Retina (tissue), 1 donor: ENCODE measurements around the gene ZNF428.
"Not testable (repeated sequence)": the region's sequence is repeated elsewhere in the genome, so short reads cannot be mapped to it uniquely, and the experiment has no call there.

Experiments
- DNase-seq: peaks from one replicate; pipeline ENCODE4 v3.0.0-alpha.2; 2016

Gene ZNF428

DNA sequence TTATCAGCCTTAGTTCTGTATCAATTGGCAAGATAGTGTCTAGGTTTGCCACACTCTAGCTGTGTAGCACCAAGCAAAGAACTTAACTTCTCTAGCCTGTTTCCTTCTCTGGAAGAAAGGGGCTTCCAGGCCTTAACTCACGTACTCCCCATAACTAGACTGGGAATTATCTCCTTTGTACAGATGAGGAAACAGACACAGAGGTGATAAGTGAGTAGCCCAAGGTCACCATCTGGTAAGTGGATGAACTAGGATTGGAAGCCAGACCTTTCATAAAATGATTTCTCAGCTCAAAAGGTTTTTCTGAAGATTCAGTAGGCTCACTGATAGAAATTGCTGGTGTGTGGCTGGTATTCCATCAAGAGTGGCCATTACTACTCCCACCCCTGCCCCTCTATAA is 3.1 kb downstream of the ZNF428 start:
- DNase-seq, result no peak

DNA sequence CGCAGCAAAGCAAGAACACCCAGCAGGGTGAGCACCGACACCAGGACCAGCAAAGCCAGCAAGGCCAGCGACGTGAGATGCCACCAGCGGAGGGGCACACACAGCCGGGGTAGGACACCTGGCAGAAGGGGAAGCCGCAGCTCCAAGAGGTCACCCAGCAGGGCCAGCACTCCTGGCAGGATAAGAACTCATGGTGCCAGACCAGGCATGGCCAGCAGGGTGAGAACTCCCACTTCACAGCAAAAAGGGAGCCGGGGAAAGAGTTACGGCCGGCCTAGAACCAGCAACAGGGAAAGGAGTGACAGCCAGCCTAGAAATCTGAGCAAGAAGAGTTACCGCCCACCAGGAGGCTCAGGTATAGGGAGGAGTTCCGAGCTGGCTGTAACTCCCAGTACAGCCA is 7.1 kb downstream of the ZNF428 start:
- no peak for DNase-seq

DNA sequence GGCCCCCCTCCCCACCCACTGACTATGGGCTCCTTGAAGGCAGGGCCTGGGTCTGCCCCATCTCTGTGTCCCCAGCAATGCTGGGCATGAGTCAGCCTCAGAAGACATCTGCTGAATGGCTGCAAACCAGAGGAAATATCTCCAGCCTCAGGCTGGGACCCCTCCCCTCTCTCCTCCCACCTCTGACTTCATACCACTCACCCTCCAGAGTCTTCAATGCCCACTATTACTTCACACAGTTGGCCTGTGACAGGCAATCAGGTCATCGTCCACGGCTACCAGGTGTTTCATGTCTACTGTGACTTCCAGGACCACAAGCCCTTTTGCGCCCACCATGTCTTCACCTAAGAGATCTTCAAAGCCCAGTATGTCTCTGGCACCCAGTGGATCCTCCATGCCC is 7.6 kb downstream of the ZNF428 start, which contains the start of gene SRRM5:
TSS of gene SRRM5 (plus strand) at position 301 of the 400 bp plus-strand sequence. CDS start at position 335, 34 bp downstream.
- DNase-seq, result no peak

DNA sequence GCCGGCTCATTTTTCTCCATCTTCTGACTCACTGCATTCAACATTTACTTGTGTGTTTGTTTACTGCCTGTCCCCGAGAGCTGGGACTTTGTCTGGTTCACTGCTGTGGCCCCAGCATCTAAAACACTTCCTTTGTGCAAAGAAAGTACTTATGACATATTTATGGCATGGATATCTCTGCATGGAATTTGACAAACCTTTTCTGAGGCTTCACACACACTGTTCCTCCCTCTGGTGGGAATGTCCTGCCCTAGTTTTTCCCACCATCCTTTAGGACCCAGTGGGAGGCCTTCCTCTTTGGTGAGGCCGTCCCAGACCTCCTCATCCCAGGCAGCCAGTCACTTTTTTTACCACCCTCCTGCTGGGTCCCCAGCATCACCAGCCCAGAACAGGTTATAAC is 8.9 kb downstream of the ZNF428 start:
- DNase-seq, result no peak

DNA sequence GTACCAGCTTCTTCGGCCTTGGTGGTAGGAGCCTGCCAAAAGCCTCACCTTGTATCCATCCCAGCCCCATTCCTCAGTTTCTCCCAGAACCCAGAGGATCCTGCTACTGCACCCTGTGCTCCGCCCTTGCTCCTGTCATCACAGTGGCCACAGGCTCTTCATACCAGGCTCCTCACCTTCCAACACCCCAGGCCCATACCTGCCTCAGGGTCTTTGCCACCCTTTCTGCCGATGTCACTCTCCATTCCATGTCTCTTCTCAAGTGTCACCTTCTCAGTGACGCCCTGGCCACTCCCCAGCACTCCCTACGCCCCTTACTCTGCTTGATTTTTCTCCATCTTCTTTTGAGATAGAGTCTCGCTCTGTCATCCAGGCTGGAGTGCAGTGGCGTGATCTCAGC is 9.6 kb downstream of the ZNF428 start:
- no peak for DNase-seq

DNA sequence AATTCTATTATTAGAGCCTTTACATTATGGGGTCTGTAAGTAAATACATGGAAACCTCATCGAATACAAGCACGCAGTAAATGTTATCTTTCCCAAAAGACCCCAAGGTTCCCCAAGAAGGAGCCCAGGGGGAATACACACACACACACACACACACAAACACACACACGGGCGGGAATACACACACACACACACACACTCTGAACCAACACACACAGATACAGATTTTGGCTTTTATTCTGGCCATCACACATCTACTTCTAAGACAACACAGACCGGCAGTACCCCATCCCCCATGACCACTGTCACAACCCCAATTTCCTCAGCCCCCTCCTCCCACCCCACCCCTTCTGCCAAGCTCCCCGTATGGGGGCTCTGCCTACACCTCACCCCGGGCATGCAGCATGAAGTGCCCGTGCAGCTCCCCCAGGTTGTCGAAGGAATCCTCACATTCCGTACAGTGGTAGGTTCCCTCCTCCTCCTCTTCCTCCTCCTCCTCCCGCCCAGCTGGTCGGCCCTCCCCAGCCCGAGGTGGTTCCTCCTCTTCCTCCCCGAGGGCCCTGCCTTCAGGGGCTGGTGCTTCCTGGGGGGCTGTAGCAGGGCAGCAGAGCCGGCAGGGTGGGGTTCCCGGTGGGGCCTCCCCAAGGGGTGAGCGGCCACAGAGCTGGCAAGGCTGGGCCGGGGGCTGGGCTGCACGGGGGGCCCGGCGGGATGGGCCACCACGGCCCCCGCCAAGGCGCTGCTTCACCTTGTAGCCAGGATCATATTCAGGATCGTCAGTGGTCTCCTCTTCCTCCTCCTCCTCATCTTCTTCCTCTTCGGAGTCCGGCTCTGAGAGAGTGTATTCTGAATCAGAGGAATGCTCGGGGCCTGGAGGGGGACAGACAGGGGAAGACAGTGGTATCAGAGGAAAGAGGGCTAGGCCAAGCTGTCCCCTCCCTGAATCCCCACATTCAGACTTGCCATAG is 11.9 kb downstream of the ZNF428 start:
- no peak for DNase-seq

DNA sequence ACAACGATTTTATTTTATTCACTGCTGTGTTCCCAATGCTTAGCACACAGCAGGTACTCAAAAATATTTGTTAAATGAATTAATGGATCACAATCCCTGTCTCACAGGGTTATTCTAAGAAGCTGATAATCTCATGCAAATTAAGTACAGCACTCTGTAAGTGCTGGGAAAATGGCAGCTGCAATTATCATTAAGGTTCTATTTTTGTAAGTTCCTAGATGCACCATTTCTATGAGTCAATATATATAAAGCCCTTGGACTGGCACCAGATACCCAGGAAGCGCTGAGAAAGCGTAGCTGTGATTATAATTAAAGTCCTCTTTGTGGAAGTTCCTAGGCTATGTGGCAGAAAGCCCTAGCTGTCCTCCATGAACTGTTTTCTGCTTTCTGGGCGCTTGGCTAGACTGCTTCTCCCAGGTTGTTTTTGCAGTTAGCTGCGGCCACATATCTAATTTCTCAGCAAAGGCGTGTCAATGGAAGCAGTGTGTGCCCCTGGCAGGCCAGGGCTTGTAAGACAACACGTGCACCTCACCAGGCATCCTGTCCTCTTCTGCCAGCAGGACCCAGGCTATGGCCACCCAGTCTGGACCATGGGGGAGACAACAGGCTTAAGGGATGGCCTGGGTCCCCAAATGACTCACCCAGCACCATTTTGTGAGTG is 12.7 kb downstream of the ZNF428 start:
- no peak for DNase-seq

DNA sequence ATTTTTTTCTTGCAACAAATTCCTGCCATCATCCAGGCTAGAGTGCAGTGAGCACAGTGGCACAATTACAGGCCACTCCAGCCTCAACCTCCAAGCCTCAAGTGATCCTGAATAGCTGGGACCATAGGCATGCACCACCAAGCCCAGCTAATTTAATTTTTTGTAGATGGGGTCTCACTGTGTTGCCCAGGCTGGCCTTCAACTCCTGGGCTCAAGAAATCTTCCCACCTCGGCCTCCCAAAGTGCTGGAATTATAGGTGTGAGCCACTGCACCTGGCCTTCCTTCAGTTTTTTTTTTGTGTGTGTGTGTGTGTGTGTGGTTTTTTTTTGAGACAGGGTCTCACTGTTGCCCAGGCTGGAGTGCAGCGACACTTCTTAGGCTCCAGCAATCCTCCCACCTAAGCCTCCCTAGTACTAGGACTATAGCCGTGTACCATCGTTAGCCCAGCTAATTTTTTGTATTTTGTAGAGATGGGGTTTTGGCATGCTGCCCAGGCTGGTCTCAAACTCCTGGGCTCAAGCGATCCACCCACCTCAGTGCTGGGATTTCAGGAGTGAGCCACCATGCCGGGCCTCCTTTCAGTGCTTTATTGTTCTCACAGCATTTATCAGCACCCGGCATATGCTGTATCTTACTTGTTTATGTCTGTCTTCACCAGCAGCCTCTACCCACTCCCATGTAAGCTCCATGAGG is 13.4 kb downstream of the ZNF428 start:
- DNase-seq, result no peak

DNA sequence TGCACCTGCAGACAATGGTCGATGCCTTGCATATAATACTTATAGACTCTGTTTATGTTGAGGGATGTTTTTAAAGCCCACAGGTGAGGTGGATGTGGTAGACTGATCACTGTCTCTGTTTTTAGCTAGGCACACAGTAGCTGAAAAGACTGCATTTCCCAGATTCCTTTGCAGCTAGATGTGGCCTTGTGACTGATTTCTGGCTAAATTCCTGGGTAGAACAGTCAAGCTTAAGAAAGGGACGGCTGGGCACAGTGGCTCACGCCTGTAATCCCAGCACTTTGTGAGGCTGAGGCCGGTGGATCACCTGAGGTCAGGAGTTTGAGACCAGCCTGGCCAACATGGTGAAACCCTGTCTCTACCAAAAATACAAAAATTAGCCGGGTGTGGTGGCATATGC is 19.1 kb downstream of the ZNF428 start:
- DNase-seq, result not testable (repeated sequence)

DNA sequence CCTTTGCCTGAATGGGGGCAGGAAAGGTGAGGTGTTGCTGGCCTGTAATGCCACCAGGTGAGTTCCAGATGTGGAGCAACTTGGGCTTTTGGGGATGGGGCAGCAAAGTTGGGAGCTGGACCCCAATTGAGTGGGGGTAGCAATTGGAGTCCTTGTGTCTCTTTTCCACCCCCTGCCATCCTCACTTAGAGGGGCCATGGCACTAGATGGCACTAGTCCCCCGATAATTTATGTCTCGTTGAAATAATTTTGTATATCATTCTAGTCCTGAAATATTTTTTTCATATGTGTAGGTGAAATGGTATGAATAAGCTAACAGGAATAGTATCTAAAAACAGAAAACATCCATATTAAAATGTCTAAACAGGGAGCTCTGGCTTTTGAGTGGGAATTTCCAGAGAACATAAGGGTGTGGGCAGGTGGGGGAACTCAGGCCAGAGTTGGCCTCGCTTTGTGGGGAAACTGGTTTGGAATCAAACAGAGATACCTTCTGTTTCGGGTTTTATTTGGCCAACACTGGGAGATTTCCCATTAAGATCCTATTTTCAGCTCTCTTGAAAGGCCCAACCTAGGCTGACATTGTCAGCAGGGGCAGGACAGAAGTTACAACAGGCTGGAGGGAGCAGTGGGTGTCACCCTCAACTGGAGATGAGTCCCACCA is 19.7 kb downstream of the ZNF428 start:
- no peak for DNase-seq

DNA sequence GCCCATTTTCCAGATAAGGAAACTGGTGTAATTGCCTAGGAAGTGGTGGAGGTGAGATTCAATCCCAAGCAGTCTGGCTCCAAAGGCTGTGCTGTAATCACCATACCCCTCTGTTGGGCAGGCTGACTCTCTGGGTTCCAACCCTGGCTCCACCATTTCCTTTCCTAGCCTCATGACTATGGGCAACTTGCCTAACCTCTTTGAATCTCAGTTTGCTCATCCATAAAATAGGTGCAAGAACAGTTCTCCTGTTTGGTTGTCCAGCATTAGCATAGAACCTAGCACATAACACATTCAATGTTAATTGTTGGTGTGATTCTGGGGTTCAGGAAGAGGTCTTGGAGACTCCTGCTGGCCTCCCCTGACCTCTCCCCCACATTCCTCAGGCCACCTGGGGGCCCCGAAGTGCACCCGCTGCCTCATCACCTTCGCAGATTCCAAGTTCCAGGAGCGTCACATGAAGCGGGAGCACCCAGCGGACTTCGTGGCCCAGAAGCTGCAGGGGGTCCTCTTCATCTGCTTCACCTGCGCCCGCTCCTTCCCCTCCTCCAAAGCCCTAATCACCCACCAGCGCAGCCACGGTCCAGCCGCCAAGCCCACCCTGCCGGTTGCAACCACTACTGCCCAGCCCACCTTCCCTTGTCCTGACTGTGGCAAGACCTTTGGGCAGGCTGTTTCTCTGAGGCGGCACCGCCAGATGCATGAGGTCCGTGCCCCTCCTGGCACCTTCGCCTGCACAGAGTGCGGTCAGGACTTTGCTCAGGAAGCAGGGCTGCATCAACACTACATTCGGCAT is 20.8 kb downstream of the ZNF428 start:
- DNase-seq, result no peak

DNA sequence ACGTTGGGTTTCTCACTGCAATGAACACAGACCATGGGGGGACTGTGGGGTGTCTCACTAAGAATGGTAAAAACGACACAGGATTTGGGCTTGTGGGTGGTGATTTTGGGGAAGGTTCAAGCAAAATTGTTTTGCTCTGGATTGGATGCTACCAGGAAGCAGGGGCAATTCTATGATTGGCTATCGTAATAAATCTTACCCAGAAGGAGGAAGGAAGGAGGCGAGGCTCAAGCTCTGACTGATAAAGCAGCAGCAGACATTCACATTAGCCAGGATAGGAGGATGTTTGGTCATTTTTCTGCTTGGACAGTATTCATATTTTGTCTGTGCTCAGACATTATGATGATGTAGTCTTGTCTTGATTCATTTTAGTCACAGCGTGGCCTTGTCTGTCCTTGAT is 21.6 kb downstream of the ZNF428 start:
- no peak for DNase-seq

DNA sequence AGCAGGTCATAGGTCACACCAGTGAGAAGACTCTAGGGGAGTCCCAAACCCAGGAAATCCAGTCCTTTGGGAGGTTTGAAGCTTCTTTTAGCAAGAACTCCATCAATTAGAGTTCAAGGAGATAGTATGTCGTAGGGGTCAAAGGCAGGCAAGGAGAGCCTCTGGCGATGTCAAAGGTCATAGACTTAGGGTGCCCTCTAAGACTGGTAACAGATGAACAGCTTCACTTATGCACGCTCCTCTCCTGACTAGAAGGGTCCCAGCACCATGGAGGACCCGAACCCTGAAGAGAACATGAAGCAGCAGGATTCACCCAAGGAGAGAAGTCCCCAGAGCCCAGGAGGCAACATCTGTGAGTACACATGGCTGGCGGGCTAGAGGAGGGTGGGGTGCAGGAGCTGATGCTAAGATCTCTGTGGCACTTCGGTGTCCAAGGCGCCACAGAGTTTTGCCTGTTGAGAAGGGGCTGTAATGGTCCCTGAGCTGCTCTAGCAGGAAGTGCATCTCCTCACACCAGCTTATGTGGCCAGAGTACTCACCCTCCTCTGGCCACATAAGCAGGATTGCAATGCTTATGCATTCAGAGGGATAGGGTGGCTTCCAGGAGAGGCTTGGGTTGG is 22.5 kb downstream of the ZNF428 start:
- no peak for DNase-seq

DNA sequence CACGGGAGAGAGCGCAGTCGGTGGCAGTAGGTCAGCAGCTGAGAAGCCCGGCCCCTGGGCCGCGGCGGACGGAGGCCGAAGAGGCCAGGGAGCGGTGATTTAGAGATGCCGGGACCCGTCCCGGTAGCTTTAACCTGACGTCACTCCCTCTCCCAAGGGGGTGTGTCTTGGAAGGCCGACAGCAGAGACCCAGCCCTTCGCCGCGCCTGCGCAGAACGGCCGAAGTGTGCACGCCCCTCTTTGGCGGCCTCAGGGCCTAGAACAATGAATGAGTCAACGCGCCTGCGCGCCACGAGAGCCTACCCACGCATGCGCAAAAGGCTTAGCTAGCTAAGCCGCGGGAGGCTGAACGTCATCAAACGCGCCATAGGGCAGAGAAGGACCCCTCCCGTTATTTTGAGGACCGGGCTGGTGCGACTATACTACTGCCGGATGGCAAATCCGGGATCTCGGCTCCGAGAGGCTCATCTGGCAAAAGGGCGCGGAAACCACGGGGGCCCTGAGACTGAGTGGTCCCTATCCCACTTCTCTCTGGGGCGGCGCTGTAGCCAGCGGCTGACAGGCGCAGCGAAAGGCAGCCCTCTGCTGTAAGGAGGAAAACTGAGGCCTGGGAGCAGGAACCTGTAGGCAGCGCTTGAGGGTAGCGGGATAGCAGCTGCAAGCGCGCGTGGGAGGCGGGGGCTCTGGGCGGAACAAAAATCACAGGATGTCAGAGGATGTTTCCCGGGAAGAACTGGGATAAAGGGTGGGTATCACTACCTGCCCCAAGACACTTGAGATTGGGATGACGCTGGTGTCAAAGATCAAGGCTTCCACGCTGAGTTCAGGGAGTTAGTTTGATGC is 23.2 kb downstream of the ZNF428 start, which contains the start of the genes IRGQ and ZNF576:
TSS of gene IRGQ (minus strand) at position 136 of the 843 bp plus-strand sequence. CDS start 796 bp downstream, outside the sequence.
TSS of gene ZNF576 (plus strand) at position 597 of the 843 bp plus-strand sequence. CDS start 514 bp downstream, outside the sequence.
- DNase-seq, result peak; percentile 100

DNA sequence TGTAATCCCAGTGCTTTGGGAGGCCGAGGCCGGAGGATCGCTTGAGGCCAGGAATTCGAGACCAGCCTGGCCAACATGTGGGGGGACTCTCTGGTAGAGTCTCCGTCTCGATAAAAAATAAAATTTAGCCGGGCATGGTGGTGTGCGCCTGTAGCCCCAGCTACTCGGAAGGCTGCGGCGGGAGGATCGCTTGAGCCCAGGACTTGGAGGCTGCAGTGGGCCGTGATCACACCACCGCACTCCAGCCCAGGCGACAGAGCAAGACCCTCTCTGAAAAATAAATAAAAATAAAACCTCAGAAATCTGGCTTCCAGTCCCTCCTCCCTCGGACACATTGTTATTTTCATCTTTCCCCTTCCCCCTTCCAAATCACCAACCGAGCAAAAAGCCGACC is 23.8 kb downstream of the ZNF428 start:
- no peak for DNase-seq

DNA sequence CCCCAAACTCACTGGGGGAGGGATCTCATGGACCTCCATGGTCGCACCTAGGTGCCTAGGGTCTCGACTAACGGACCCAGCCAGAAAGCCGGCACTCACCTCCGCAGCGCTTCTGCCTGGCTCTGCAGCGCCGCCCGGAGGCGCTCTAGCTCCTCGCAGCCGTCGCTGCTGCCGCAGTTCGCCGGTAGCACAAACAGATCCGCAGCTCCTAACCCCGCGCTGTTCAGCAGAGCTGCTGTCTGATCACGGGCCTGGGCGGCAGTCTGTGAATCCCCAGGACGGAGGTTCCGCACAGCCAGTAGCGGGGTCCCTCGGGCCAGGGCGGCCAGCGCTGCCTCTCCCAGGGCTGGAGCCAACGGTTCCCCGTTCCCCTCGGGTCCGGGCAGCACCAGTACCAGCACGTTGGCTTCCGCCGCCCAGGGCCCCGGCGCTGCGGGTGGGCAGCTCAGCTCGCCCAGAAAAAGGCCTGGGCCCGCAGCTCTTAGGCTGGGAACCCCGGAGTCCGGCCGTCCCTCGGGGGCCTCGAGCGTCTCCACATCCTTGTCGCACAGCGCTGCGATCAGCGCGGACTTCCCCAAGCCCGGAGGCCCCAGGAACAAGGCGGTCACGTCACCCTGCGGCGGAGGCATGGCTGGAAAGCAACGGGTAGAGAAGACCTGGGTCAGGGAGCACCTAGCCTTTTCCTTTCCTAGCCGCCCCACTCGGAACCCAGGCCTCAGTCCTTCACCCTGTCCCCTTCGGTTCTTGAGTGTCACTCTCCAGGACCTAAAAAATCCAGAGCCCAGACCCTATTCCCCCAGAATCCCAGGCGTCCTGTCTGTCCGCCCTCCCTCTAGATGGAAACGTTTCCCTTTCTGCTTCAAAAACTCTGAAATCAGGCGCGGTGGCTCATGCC is 24.5 kb downstream of the ZNF428 start:
- DNase-seq, result peak; percentile 79

DNA sequence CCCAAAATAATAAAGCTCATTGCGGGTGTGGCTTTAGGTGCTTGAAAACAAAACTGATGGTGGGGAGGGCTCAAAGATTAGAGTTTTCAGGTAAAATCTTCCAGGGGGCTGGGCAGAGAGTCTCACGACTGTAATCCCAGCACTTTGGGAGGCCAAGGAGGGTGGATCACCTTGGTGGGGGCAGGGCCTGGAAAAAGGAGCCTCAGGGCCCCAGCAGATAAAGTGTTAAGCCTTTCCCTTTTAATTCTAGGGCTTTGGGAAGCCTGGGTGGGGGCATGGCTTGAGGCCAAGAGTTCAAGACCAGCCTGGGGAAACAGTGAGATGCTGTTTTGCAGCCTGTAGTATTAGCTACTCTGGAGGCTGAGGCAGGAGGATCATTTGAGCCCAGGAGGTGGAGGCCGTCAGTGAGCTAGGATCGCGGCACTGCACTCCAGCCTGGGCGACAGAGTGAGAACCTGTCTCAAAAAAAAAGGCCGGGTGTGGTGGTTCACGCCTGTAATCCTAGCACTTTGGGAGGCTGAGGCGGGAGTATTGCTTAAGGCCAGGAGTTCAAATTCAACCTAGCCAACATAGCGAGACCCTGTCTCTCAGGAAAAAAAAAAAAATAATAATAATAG is 25.2 kb downstream of the ZNF428 start:
- DNase-seq, result no peak

DNA sequence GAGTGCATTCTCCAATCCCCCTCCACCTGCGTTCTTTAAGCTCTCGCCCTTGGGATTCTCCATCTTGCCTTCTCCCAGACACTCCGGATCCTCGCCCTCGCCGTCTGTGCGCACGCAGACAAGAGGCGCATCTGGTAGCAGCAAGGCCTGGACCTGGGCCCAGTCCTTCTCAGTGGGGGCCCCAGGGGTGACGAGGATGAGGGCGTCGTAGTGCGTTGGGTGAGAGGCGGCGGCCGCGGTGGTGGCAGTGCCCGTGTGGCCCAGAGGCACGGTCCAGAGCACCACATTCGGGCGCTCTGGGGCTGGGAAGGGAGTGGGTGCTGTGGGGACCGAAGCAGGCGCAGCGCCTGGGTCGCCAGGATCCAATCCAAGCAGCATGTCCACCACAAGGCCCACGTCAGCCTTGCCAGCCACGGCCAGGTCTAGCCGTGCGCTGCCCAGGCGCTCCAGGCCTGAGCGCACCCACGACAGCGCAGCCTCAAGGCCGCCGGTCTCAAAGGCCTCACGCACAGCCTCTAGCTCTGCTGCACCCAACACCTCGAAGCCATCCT is 26.6 kb downstream of the ZNF428 start:
- no peak for DNase-seq
